ENCODE data around the gene CHMP2B. TPM values are rescaled to one million over a fixed set of nuclear protein-coding genes. Genes with fewer than 3 reads are reported as not detected.

Gene CHMP2B
- total RNA-seq, 1 experiment from 2014 or later = 39.3 TPM

DNA sequence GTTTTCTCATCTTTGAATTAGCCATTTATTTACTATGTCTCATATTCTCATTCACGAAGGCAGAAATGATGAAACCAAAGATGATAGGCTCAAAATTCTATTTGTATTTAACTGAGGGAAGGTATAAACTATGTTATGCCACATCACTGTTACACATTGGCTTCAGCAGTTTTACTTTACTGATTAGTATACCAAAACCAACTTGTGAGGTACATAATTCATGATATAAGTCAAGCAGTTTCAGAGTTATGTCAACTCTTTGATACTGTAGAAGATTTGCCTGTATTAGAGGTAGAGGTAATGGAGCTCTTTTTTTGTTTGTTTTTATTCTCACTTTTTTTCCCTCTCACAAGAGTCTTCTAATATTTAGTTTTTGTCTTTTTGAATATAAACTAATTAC, 22.9 kb downstream of the CHMP2B start:
- no peaks in the 10 kb centered on the region for H3K9me3 ChIP-seq (ENCODE audit: control insufficient read depth, low read depth, low read length)
- H3K9ac ChIP-seq (ENCODE audit: extremely low read depth, insufficient read length, low read length) = no peak overlapping the region
- H3K79me1 ChIP-seq (ENCODE audit: insufficient read depth, low read depth, low read length, poor library complexity, severe bottlenecking) = no peaks in the 10 kb centered on the region
- Mint-ChIP-seq H3K27me3 (ENCODE audit: low read depth) (no peaks in the 10 kb centered on the region), H3K4me1 (no peaks in the 10 kb centered on the region), H3K36me3 (ENCODE audit: insufficient read depth in 1 of 3, low read depth in 3 of 3) (peaks cover 5 to 44% (median 34%) of the 10 kb centered on the region in 3 experiments; a peak in 6 of 7 replicates), H3K4me3 (no peak overlapping the region), H3K9me3 (no peaks in the 10 kb centered on the region), H3K27ac (no peak overlapping the region)
- H3K4me1 ChIP-seq (ENCODE audit: insufficient read depth, low read length) = no peaks in the 10 kb centered on the region
- no peaks in the 10 kb centered on the region for H3K79me2 ChIP-seq (ENCODE audit: insufficient read depth, low read length)
- H4K20me1 ChIP-seq (ENCODE audit: control insufficient read depth, insufficient read depth, insufficient read length) = no peaks in the 10 kb centered on the region
- TF ChIP-seq, protein P1, sequence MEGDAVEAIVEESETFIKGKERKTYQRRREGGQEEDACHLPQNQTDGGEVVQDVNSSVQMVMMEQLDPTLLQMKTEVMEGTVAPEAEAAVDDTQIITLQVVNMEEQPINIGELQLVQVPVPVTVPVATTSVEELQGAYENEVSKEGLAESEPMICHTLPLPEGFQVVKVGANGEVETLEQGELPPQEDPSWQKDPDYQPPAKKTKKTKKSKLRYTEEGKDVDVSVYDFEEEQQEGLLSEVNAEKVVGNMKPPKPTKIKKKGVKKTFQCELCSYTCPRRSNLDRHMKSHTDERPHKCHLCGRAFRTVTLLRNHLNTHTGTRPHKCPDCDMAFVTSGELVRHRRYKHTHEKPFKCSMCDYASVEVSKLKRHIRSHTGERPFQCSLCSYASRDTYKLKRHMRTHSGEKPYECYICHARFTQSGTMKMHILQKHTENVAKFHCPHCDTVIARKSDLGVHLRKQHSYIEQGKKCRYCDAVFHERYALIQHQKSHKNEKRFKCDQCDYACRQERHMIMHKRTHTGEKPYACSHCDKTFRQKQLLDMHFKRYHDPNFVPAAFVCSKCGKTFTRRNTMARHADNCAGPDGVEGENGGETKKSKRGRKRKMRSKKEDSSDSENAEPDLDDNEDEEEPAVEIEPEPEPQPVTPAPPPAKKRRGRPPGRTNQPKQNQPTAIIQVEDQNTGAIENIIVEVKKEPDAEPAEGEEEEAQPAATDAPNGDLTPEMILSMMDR (conservative IDR thresholded peaks at IDR 0.05) = no peak
- no peak overlapping the region for H3K4ac ChIP-seq (ENCODE audit: low read depth, low read length)
- H4K91ac ChIP-seq (ENCODE audit: insufficient read length, low read depth, low read length) = no peak overlapping the region
- no peak overlapping the region for H4K8ac ChIP-seq (replicated peaks; ENCODE audit: insufficient read length, low read depth, low read length)
- WGBS (ENCODE audit: extremely low coverage, insufficient read length, low lambda C conversion rate) = no CpG with 5 or more reads among the region's 1 CpG
- H3T11ph ChIP-seq (ENCODE audit: low read length) = no peak overlapping the region
- H3K4me2 ChIP-seq (ENCODE audit: insufficient read depth, insufficient read length, low read length) = no peak overlapping the region
- H3K18ac ChIP-seq (ENCODE audit: insufficient read length, low read depth, low read length) = no peak overlapping the region
- H3K56ac ChIP-seq (ENCODE audit: insufficient read length, low read depth, low read length) = no peak overlapping the region
- no peak overlapping the region for H2AK5ac ChIP-seq (ENCODE audit: insufficient read length, low read length)
- no peak overlapping the region for H3K14ac ChIP-seq (ENCODE audit: insufficient read depth, low read length)
- H2BK15ac ChIP-seq (ENCODE audit: low read depth, low read length) = no peak overlapping the region
- no peak overlapping the region for H2BK120ac ChIP-seq (ENCODE audit: low read depth, low read length, poor library complexity, severe bottlenecking)
- no peak overlapping the region for H4K5ac ChIP-seq (ENCODE audit: insufficient read length, low read depth, low read length)
- no peak overlapping the region for H2BK12ac ChIP-seq (ENCODE audit: insufficient read length, low read depth, low read length)
- H2AFZ ChIP-seq (ENCODE audit: low read length) = no peak overlapping the region
- H3K27me3 ChIP-seq (ENCODE audit: insufficient read depth, low read length) = no peaks in the 10 kb centered on the region
- no peak overlapping the region for H2BK5ac ChIP-seq (ENCODE audit: insufficient read length, low read length)
- H2BK20ac ChIP-seq (ENCODE audit: low read depth, low read length, poor library complexity, severe bottlenecking) = no peak overlapping the region
- DNase-seq = no peak
- H3K23ac ChIP-seq (ENCODE audit: insufficient read length, low read depth, low read length) = no peak overlapping the region
- H3K27ac ChIP-seq (ENCODE audit: insufficient read length, low read depth, low read length) = no peak overlapping the region
- H3K23me2 ChIP-seq (ENCODE audit: insufficient read length, low read depth, low read length, poor library complexity, severe bottlenecking) = no peaks in the 10 kb centered on the region
